SK-N-SH (cell line): ENCODE measurements around the gene GDF2. TPM values are rescaled to one million over a fixed set of nuclear protein-coding genes. Genes with fewer than 3 reads are reported as not detected.

Experiments
- CTCF ChIA-PET: fragments of 300-600, 350-600 bp; formaldehyde crosslinking; extraction: SDS; loops from one replicate; lab custom pipeline; 2021; lab: Yijun Ruan, JAX
- POLR2A ChIA-PET: fragments of 350-600 bp; sonication (Branson Sonifier 250); formaldehyde crosslinking; extraction: SDS; loops from one replicate; lab custom pipeline; 2020; ENCODE audit warnings: antibody characterized with exemption, inconsistent platforms; lab: Yijun Ruan, JAX
- DNase-seq: peaks from one replicate; pipeline ENCODE4 v3.0.0; 2012
- H2AFZ ChIP-seq: fragments of 200-600 bp; sonication (generic); 2 replicates; pipeline ENCODE4 v1.8.1; 2016; ENCODE audit warnings: antibody characterized with exemption, mild to moderate bottlenecking, low read depth
- H3F3A ChIP-seq: fragments of 200-600 bp; sonication (generic); replicated peaks from 2 replicates; pipeline ENCODE3; 2016; ENCODE audit warnings: antibody characterized with exemption, mild to moderate bottlenecking; ENCODE audit not compliant: insufficient read depth
- H3K27ac ChIP-seq, 2 experiments: fragments of 200-500 bp in 1 of 2; fragments of 200-600 bp in 1 of 2; sonication (Bioruptor generic) in 1 of 2; sonication (generic), shearing (Covaris generic) in 1 of 2; 2 replicates each; pipeline versions ENCODE4 v1.5.1 to v1.6.1; 2014 to 2016; ENCODE audit warnings: low read depth in 2 of 2, inconsistent platforms in 1 of 2, low read length in 1 of 2, mild to moderate bottlenecking in 1 of 2, mixed read lengths in 1 of 2
- H3K27me3 ChIP-seq: fragments of 200-600 bp; sonication (generic), shearing (Covaris generic); 2 replicates; pipeline ENCODE4 v1.6.1; 2016; ENCODE audit warnings: mixed run types; ENCODE audit not compliant: insufficient read depth
- H3K36me3 ChIP-seq, 2 experiments: fragments of 200-500 bp in 1 of 2; fragments of 200-600 bp in 1 of 2; sonication (Bioruptor generic) in 1 of 2; sonication (generic) in 1 of 2; replicated peaks in 1 of 2; 2 replicates each; pipeline versions ENCODE3 to v1.5.1; 2014 to 2016; ENCODE audit warnings: low read length in 1 of 2, mild to moderate bottlenecking in 1 of 2; ENCODE audit not compliant: insufficient read depth in 2 of 2, control insufficient read depth in 1 of 2
- H3K4me1 ChIP-seq, 2 experiments: fragments of 200-500 bp in 1 of 2; fragments of 200-600 bp in 1 of 2; sonication (Bioruptor generic) in 1 of 2; sonication (generic), shearing (Covaris generic) in 1 of 2; 2 replicates each; pipeline versions ENCODE4 v1.5.1 to v1.6.1; 2014 to 2016; ENCODE audit warnings: low read depth in 1 of 2, low read length in 1 of 2, mixed run types in 1 of 2; ENCODE audit not compliant: insufficient read depth in 2 of 2, control insufficient read depth in 1 of 2
- H3K4me2 ChIP-seq: fragments of 200-600 bp; sonication (generic), shearing (Covaris generic); 2 replicates; pipeline ENCODE4 v1.6.1; 2017; ENCODE audit warnings: mixed run types
- H3K4me3 ChIP-seq, 2 experiments: fragments of 200-500 bp in 1 of 2; fragments of 200-600 bp in 1 of 2; sonication (Bioruptor generic) in 1 of 2; sonication (generic), shearing (Covaris generic) in 1 of 2; 2 replicates each; pipeline versions ENCODE4 v1.5.1 to v1.8.1; 2014 to 2016; ENCODE audit warnings: low read depth in 2 of 2, inconsistent platforms in 1 of 2, low read length in 1 of 2, mild to moderate bottlenecking in 1 of 2, mixed read lengths in 1 of 2, moderate library complexity in 1 of 2
- H3K79me2 ChIP-seq: fragments of 200-600 bp; sonication (generic); 2 replicates; pipeline ENCODE4 v1.8.1; 2017; ENCODE audit warnings: mild to moderate bottlenecking; ENCODE audit not compliant: insufficient read depth
- H3K9ac ChIP-seq: fragments of 200-600 bp; sonication (generic); 2 replicates; pipeline ENCODE4 v1.6.1; 2017; ENCODE audit warnings: mixed run types
- H3K9me2 ChIP-seq: fragments of 200-600 bp; sonication (generic); 2 replicates; pipeline ENCODE4 v1.6.1; 2017; ENCODE audit warnings: mixed run types
- H3K9me3 ChIP-seq: fragments of 200-600 bp; sonication (generic); 2 replicates; pipeline ENCODE4 v1.6.1; 2017; ENCODE audit warnings: mixed run types, mild to moderate bottlenecking, moderate library complexity
- H4K20me1 ChIP-seq: fragments of 200-600 bp; sonication (generic); 2 replicates; pipeline ENCODE4 v1.6.1; 2017; ENCODE audit warnings: mild to moderate bottlenecking, mixed run types; ENCODE audit not compliant: insufficient read depth
- CHD2 ChIP-seq: fragments of 150-350 bp; IDR thresholded peaks from 2 replicates; pipeline ENCODE4 v1.6.1; 2018; ENCODE audit warnings: low read length; ENCODE audit not compliant: partially characterized antibody
- CTCF ChIP-seq: fragments of 200-600 bp; sonication (generic); IDR thresholded peaks from 2 replicates; pipeline ENCODE4 v1.6.1; 2017; ENCODE audit warnings: antibody characterized with exemption, mild to moderate bottlenecking, moderate library complexity
- ELF1 ChIP-seq: IDR thresholded peaks from 2 replicates; pipeline ENCODE4 v1.4.0; 2012
- EP300 ChIP-seq, 2 experiments: IDR thresholded peaks; 2 replicates each; pipeline versions ENCODE4 v1.4.0 to v1.6.1; 2012; ENCODE audit warnings: borderline replicate concordance in 1 of 2, low read depth in 1 of 2, low read length in 1 of 2
- EZH2phosphoT487 ChIP-seq: fragments of 200-600 bp; sonication (generic); IDR thresholded peaks from 2 replicates; pipeline ENCODE4 v1.6.1; 2017; ENCODE audit warnings: low read depth, mixed run types, mild to moderate bottlenecking, antibody characterized with exemption, moderate library complexity, borderline replicate concordance
- FOXJ3 ChIP-seq: sonication (generic); formaldehyde crosslinking; IDR thresholded peaks from 2 replicates; pipeline ENCODE4 v1.5.1; 2020; ENCODE audit warnings: mild to moderate bottlenecking, missing genetic modification reagents
- FOXM1 ChIP-seq: IDR thresholded peaks from 2 replicates; pipeline ENCODE4 v1.4.0; 2012; ENCODE audit warnings: low read depth, mild to moderate bottlenecking
- GABPA ChIP-seq: IDR thresholded peaks from 2 replicates; pipeline ENCODE4 v1.4.0; 2012; ENCODE audit warnings: low read depth, mild to moderate bottlenecking
- GATA2 ChIP-seq: sonication (generic); formaldehyde crosslinking; IDR thresholded peaks from 2 replicates; pipeline ENCODE4 v1.5.0; 2020; ENCODE audit warnings: mild to moderate bottlenecking, missing genetic modification reagents
- JUND ChIP-seq: IDR thresholded peaks from 2 replicates; pipeline ENCODE4 v1.4.0; 2012
- MAX ChIP-seq: IDR thresholded peaks from 2 replicates; pipeline ENCODE4 v1.4.0; 2012; ENCODE audit warnings: low read depth
- MEF2A ChIP-seq: IDR thresholded peaks from 2 replicates; pipeline ENCODE4 v1.4.0; 2012; ENCODE audit warnings: low read depth, borderline replicate concordance
- MXI1 ChIP-seq: IDR thresholded peaks from 2 replicates; pipeline ENCODE4 v1.6.1; 2012; ENCODE audit warnings: mild to moderate bottlenecking, low read depth, low read length, improper control_type of control experiment
- NRF1 ChIP-seq: IDR thresholded peaks from 2 replicates; pipeline ENCODE4 v1.6.1; 2012; ENCODE audit warnings: low read depth, mild to moderate bottlenecking, low read length
- PBX3 ChIP-seq: IDR thresholded peaks from 2 replicates; pipeline ENCODE4; 2012
- POLR2AphosphoS5 ChIP-seq: IDR thresholded peaks from 2 replicates; pipeline ENCODE4 v1.6.1; 2012; ENCODE audit warnings: low read depth, low read length
- RAD21 ChIP-seq: IDR thresholded peaks from 2 replicates; pipeline ENCODE4 v1.6.1; 2012; ENCODE audit warnings: mild to moderate bottlenecking, low read length
- RFX5 ChIP-seq: IDR thresholded peaks from 2 replicates; pipeline ENCODE4 v1.6.1; 2012; ENCODE audit warnings: mild to moderate bottlenecking, improper control_type of control experiment, low read length
- RXRA ChIP-seq: IDR thresholded peaks from 2 replicates; pipeline ENCODE4 v1.4.0; 2012; ENCODE audit warnings: low read depth, mild to moderate bottlenecking, borderline replicate concordance
- SIN3A ChIP-seq: IDR thresholded peaks from 2 replicates; pipeline ENCODE4 v1.6.1; 2012; ENCODE audit warnings: low read depth, mild to moderate bottlenecking, low read length, moderate library complexity, borderline replicate concordance
- SMC3 ChIP-seq: IDR thresholded peaks from 2 replicates; pipeline ENCODE4 v1.6.1; 2012; ENCODE audit warnings: low read depth, low read length, improper control_type of control experiment
- TAF1 ChIP-seq: IDR thresholded peaks from 2 replicates; pipeline ENCODE4 v1.6.1; 2012; ENCODE audit warnings: low read depth, mild to moderate bottlenecking, low read length, moderate library complexity, borderline replicate concordance
- TCF12 ChIP-seq: IDR thresholded peaks from 2 replicates; pipeline ENCODE4 v1.4.0; 2012
- TEAD4 ChIP-seq: IDR thresholded peaks from 2 replicates; pipeline ENCODE4 v1.4.0; 2012; ENCODE audit warnings: mild to moderate bottlenecking, borderline replicate concordance; ENCODE audit not compliant: insufficient read depth
- USF1 ChIP-seq: IDR thresholded peaks from 2 replicates; pipeline ENCODE4 v1.4.0; 2012; ENCODE audit warnings: low read depth, borderline replicate concordance
- USF2 ChIP-seq: fragments of 150-350 bp; IDR thresholded peaks from 2 replicates; pipeline ENCODE4 v1.6.1; 2017; ENCODE audit warnings: antibody characterized with exemption, low read length, low read depth, borderline replicate concordance
- WGBS: methylation state at CpG from one replicate; pipeline ENCODE4 v1.1.6; 2017; ENCODE audit warnings: low lambda C conversion rate; 5-methylcytosine and 5-hydroxymethylcytosine counted together
- polyA plus RNA-seq, 3 experiments: library from polyadenylated mRNA; depleted of rRNA; stranded (reverse); fragments of >200 nt; gene quantifications; 2 replicates each; pipeline ENCODE4 v1.2.3, GENCODE V29; 2012

GDF2 gene
- polyA plus RNA-seq, 1 of the 3 experiments (the other 2 are of a cell fraction): not detected

GRCh38 chr10:47335906-47336305 lies 13.7 kb downstream of the GDF2 start:
- no peak for DNase-seq

GRCh38 chr10:47336387-47337134 lies 14.3 kb downstream of the GDF2 start:
- H3K4me2 ChIP-seq: no peak overlapping the region
- no peaks in the 10 kb centered on the region for H3F3A ChIP-seq
- H2AFZ ChIP-seq: no peak overlapping the region
- H3K36me3 ChIP-seq: no peaks in the 10 kb centered on the region
- WGBS: 71% methylated on average over 15 of the region's 15 CpGs
- H3K79me2 ChIP-seq: no peaks in the 10 kb centered on the region
- H3K9me3 ChIP-seq: no peaks in the 10 kb centered on the region
- CTCF ChIA-PET: interaction anchor here (0.7 to 2.0 kb wide), 4 partner anchors 24 to 344 kb away, joined by 3 to 6 read pairs (median 3); no protein-coding TSS in a partner anchor
- no peak for DNase-seq
- TF ChIP-seq MXI1: no peak
- no peak for TF ChIP-seq ELF1
- no peak for TF ChIP-seq CTCF
- TF ChIP-seq NRF1: no peak
- TF ChIP-seq GABPA: no peak
- no peak for TF ChIP-seq USF2
- no peak for TF ChIP-seq TCF12
- no peak for TF ChIP-seq SIN3A
- TF ChIP-seq FOXM1: no peak
- no peak for TF ChIP-seq GATA2 (CRISPR knock-in tag)
- no peak for TF ChIP-seq PBX3
- TF ChIP-seq MAX: no peak
- no peak for TF ChIP-seq CHD2
- TF ChIP-seq, all 33 proteins: peak for 0
- no peak overlapping the region for H3K4me3 ChIP-seq
- peaks cover 0 to 13% of the 10 kb centered on the region in 2 experiments; a peak in 1 of 4 replicates for H3K4me1 ChIP-seq
- H3K27ac ChIP-seq: no peak overlapping the region
- H4K20me1 ChIP-seq: no peaks in the 10 kb centered on the region
- H3K9ac ChIP-seq: no peak overlapping the region
- POLR2A ChIA-PET: no interaction called here
- no peaks in the 10 kb centered on the region for H3K9me2 ChIP-seq
- peaks cover 23% of the 10 kb centered on the region; the same call in 1 of the 2 replicates for H3K27me3 ChIP-seq

More at GRCh38 chr10:47335906-47336305, 13.7 kb downstream of the GDF2 start:
- H3K27me3 ChIP-seq: peaks cover 23% of the 10 kb centered on the region; the same call in 1 of the 2 replicates
- TF ChIP-seq USF1 (no peak), NRF1 (no peak), RFX5 (no peak), TEAD4 (no peak), EZH2phosphoT487 (no peak), SIN3A (no peak), EP300 (IDR thresholded peaks at IDR 0.05; ENCODE audit: borderline replicate concordance in 1 of 2, low read depth in 1 of 2, low read length in 1 of 2) (no peak), TAF1 (no peak), RAD21 (no peak), CHD2 (no peak), MEF2A (no peak), FOXJ3 (CRISPR knock-in tag) (no peak), SMC3 (no peak), TCF12 (no peak), JUND (no peak), MAX (no peak), POLR2AphosphoS5 (no peak), RXRA (no peak)
- H3K9ac ChIP-seq: no peak overlapping the region
- no peak overlapping the region for H3K4me2 ChIP-seq
- H4K20me1 ChIP-seq: no peaks in the 10 kb centered on the region
- ChIA-PET POLR2A (no interaction called here), CTCF (interaction anchor here (0.6 kb wide), 1 partner anchor 24 kb away, joined by 3 read pairs; no protein-coding TSS in a partner anchor)
- no peaks in the 10 kb centered on the region for H3K36me3 ChIP-seq
- H3K4me3 ChIP-seq: no peak overlapping the region
- H3F3A ChIP-seq: no peaks in the 10 kb centered on the region
- 52% methylated on average over 5 of the region's 5 CpGs for WGBS
- no peak overlapping the region for H2AFZ ChIP-seq
- no peaks in the 10 kb centered on the region for H3K79me2 ChIP-seq
- H3K9me2 ChIP-seq: no peaks in the 10 kb centered on the region
- H3K9me3 ChIP-seq: no peaks in the 10 kb centered on the region
- no peak overlapping the region for H3K27ac ChIP-seq
- H3K4me1 ChIP-seq: peaks cover 0 to 13% of the 10 kb centered on the region in 2 experiments; a peak in 1 of 4 replicates
